SW480 (cell line): ENCODE data around the gene ATAD2B.
"Not testable (repeated sequence)": the region's sequence is repeated elsewhere in the genome, so short reads cannot be mapped to it uniquely, and the experiment has no call there.

Experiments
- DNase-seq: peaks from one replicate; pipeline ENCODE4 v3.0.0-alpha.2; 2016; ENCODE audit warnings: low spot score

ATAD2B gene

GRCh38 chr2:23745068-23745725 lies 181.7 kb downstream of the ATAD2B start:
- no peak for DNase-seq

- DNase-seq: not testable (repeated sequence)
Measured at GRCh38 chr2:23736783-23737182, 190.1 kb downstream of the ATAD2B start.

GRCh38 chr2:23734416-23734815 lies 192.5 kb downstream of the ATAD2B start:
- no peak for DNase-seq

GRCh38 chr2:23723029-23723428 lies 203.9 kb downstream of the ATAD2B start:
- DNase-seq: not testable (repeated sequence)

GRCh38 chr2:23722255-23722654 lies 204.7 kb downstream of the ATAD2B start:
- DNase-seq: no peak

GRCh38 chr2:23721454-23721826 lies 205.5 kb downstream of the ATAD2B start:
- DNase-seq: no peak

- no peak for DNase-seq
Measured at GRCh38 chr2:23720705-23721453, 206.0 kb downstream of the ATAD2B start.

GRCh38 chr2:23719716-23720115 lies 207.2 kb downstream of the ATAD2B start:
- DNase-seq: no peak

GRCh38 chr2:23718931-23719700 lies 207.8 kb downstream of the ATAD2B start:
- DNase-seq: no peak

- DNase-seq: peak; percentile 16
Measured at GRCh38 chr2:23713351-23713750, 213.6 kb downstream of the ATAD2B start.

GRCh38 chr2:23712756-23713151 lies 214.2 kb downstream of the ATAD2B start:
- no peak for DNase-seq

- no peak for DNase-seq
Measured at GRCh38 chr2:23711979-23712755, 214.8 kb downstream of the ATAD2B start.

GRCh38 chr2:23709311-23709710 lies 217.6 kb downstream of the ATAD2B start:
- no peak for DNase-seq

GRCh38 chr2:23708771-23709170 lies 218.2 kb downstream of the ATAD2B start:
- DNase-seq: no peak

GRCh38 chr2:23707096-23707495 lies 219.8 kb downstream of the ATAD2B start:
- no peak for DNase-seq

- DNase-seq: no peak
Measured at GRCh38 chr2:23706613-23707078, 220.3 kb downstream of the ATAD2B start.

GRCh38 chr2:23705771-23706612 lies 220.9 kb downstream of the ATAD2B start:
- DNase-seq: no peak

- peak; percentile 13 for DNase-seq
Measured at GRCh38 chr2:23703583-23704385, 223.1 kb downstream of the ATAD2B start.

GRCh38 chr2:23703037-23703582 lies 223.8 kb downstream of the ATAD2B start:
- DNase-seq: no peak

- no peak for DNase-seq
Measured at GRCh38 chr2:23700627-23701026, 226.3 kb downstream of the ATAD2B start.
